ENCODE results near the gene CCSER1. TPM values are rescaled to one million over a fixed set of nuclear protein-coding genes. Genes with fewer than 3 reads are reported as not detected.

Gene CCSER1
- total and polyA plus RNA-seq, 2 donors (not counting 1 experiment from before 2014, with no cell fraction given): 10.7 to 39.5 TPM

- ATAC-seq (ENCODE audit: low read depth): no peak
- POLR2A ChIA-PET: no interaction called here
- no peaks in the 10 kb centered on the region for H3K27me3 Mint-ChIP-seq
Measured at GRCh38 chr4:90274175-90274574, 147.0 kb downstream of the CCSER1 start.

GRCh38 chr4:90280954-90281353 lies 153.8 kb downstream of the CCSER1 start:
- POLR2A ChIA-PET: no interaction called here

More at GRCh38 chr4:90274175-90274574, 147.0 kb downstream of the CCSER1 start:
- Mint-ChIP-seq H3K4me1 (no peaks in the 10 kb centered on the region), H3K4me3 (no peak overlapping the region), H3K27ac (no peak overlapping the region), H3K9me3 (ENCODE audit: insufficient read depth) (peaks cover 9% of the 10 kb centered on the region)
- Histone ChIP-seq H3K4me1 (ENCODE audit: control insufficient read depth in 2 of 2, insufficient read depth in 2 of 2, low read length in 2 of 2) (no peaks in the 10 kb centered on the region), H3K79me2 (ENCODE audit: control insufficient read depth, insufficient read depth, low read length) (no peaks in the 10 kb centered on the region), H2AFZ (ENCODE audit: insufficient read depth, low read depth, low read length, poor library complexity, severe bottlenecking) (no peak overlapping the region), H3K36me3 (replicated peaks in 1 of 2; ENCODE audit: control extremely low read depth in 1 of 2, control insufficient read depth in 1 of 2, extremely low read depth in 1 of 2, insufficient read depth in 2 of 2, low read length in 1 of 2) (no peaks in the 10 kb centered on the region), H3K27me3 (replicated peaks in 1 of 4; ENCODE audit: control extremely low read depth in 1 of 4, control insufficient read depth in 3 of 4, insufficient read depth in 4 of 4, low read length in 3 of 4) (no peaks in the 10 kb centered on the region), H3K4me2 (replicated peaks; ENCODE audit: low read depth, low read length, poor library complexity, severe bottlenecking) (no peak overlapping the region), H3K9ac (ENCODE audit: low read length) (no peak overlapping the region), H4K20me1 (ENCODE audit: control insufficient read depth, insufficient read depth, low read length, poor library complexity, severe bottlenecking) (no peaks in the 10 kb centered on the region), H3K9me3 (ENCODE audit: control extremely low read depth in 1 of 3, control insufficient read depth in 2 of 3, insufficient read depth in 1 of 3, low read length in 2 of 3) (no peaks in the 10 kb centered on the region), H3K27ac (ENCODE audit: low read length in 2 of 2) (no peak overlapping the region), H3K4me3 (ENCODE audit: control extremely low read depth in 1 of 5, extremely low read depth in 1 of 5, insufficient read depth in 1 of 5, low read depth in 2 of 5, low read length in 4 of 5) (no peak overlapping the region)
- intact Hi-C loops (cut with micrococcal nuclease): no loop called here
- TF ChIP-seq EZH2 (IDR thresholded peaks at IDR 0.05; ENCODE audit: borderline replicate concordance, insufficient read depth, low read depth, low read length, poor library complexity, severe bottlenecking): no peak
- TF ChIP-seq, protein P1, sequence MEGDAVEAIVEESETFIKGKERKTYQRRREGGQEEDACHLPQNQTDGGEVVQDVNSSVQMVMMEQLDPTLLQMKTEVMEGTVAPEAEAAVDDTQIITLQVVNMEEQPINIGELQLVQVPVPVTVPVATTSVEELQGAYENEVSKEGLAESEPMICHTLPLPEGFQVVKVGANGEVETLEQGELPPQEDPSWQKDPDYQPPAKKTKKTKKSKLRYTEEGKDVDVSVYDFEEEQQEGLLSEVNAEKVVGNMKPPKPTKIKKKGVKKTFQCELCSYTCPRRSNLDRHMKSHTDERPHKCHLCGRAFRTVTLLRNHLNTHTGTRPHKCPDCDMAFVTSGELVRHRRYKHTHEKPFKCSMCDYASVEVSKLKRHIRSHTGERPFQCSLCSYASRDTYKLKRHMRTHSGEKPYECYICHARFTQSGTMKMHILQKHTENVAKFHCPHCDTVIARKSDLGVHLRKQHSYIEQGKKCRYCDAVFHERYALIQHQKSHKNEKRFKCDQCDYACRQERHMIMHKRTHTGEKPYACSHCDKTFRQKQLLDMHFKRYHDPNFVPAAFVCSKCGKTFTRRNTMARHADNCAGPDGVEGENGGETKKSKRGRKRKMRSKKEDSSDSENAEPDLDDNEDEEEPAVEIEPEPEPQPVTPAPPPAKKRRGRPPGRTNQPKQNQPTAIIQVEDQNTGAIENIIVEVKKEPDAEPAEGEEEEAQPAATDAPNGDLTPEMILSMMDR (IDR thresholded peaks at IDR 0.05): no peak
- no peak for DNase-seq
- no CpG with 5 or more reads among the region's 1 CpG for WGBS (ENCODE audit: insufficient coverage)
- CTCF ChIA-PET: no interaction called here

More at GRCh38 chr4:90280954-90281353, 153.8 kb downstream of the CCSER1 start:
- no peaks in the 10 kb centered on the region for H3K9me3 Mint-ChIP-seq (ENCODE audit: insufficient read depth)
- H3K27me3 ChIP-seq (replicated peaks in 1 of 4; ENCODE audit: control extremely low read depth in 1 of 4, control insufficient read depth in 3 of 4, insufficient read depth in 4 of 4, low read length in 3 of 4): no peaks in the 10 kb centered on the region
- peaks cover 0 to 4% of the 10 kb centered on the region in 2 donors for H3K4me1 ChIP-seq (ENCODE audit: control insufficient read depth in 2 of 2, insufficient read depth in 2 of 2, low read length in 2 of 2)
- no peak overlapping the region for H3K27ac Mint-ChIP-seq
- H2AFZ ChIP-seq (ENCODE audit: insufficient read depth, low read depth, low read length, poor library complexity, severe bottlenecking): no peak overlapping the region
- H3K9me3 ChIP-seq (ENCODE audit: control extremely low read depth in 1 of 3, control insufficient read depth in 2 of 3, insufficient read depth in 1 of 3, low read length in 2 of 3): no peaks in the 10 kb centered on the region
- no peak overlapping the region for H3K9ac ChIP-seq (ENCODE audit: low read length)
- H3K4me1 Mint-ChIP-seq: no peaks in the 10 kb centered on the region
- WGBS (ENCODE audit: insufficient coverage): no CpG with 5 or more reads among the region's 3 CpGs
- no peaks in the 10 kb centered on the region for H3K79me2 ChIP-seq (ENCODE audit: control insufficient read depth, insufficient read depth, low read length)
- no peak overlapping the region for H3K4me3 Mint-ChIP-seq
- H3K27me3 Mint-ChIP-seq: no peaks in the 10 kb centered on the region
- CTCF ChIA-PET: no interaction called here
- DNase-seq (no peak), ATAC-seq (ENCODE audit: low read depth) (no peak)
- intact Hi-C loops (cut with micrococcal nuclease): loop anchor here (10.0 kb wide), 1 partner anchor 356 kb away; no protein-coding TSS in a partner anchor
- no peak overlapping the region for H3K4me3 ChIP-seq (ENCODE audit: control extremely low read depth in 1 of 5, extremely low read depth in 1 of 5, insufficient read depth in 1 of 5, low read depth in 2 of 5, low read length in 4 of 5)
- no peaks in the 10 kb centered on the region for H3K36me3 ChIP-seq (replicated peaks in 1 of 2; ENCODE audit: control extremely low read depth in 1 of 2, control insufficient read depth in 1 of 2, extremely low read depth in 1 of 2, insufficient read depth in 2 of 2, low read length in 1 of 2)
- no peaks in the 10 kb centered on the region for H4K20me1 ChIP-seq (ENCODE audit: control insufficient read depth, insufficient read depth, low read length, poor library complexity, severe bottlenecking)
- no peak for TF ChIP-seq EZH2 (IDR thresholded peaks at IDR 0.05; ENCODE audit: borderline replicate concordance, insufficient read depth, low read depth, low read length, poor library complexity, severe bottlenecking)
- TF ChIP-seq, protein P1 (IDR thresholded peaks at IDR 0.05): no peak
- H3K27ac ChIP-seq (ENCODE audit: low read length in 2 of 2): no peak overlapping the region
- H3K4me2 ChIP-seq (replicated peaks; ENCODE audit: low read depth, low read length, poor library complexity, severe bottlenecking): no peak overlapping the region

Measured in B cell (primary cell).